Ureter (tissue), 1 donor: ENCODE results near the gene BCAR3. TPM values are rescaled to one million over a fixed set of nuclear protein-coding genes. Genes with fewer than 3 reads are reported as not detected.
A peak's percentile ranks its signal among the peaks of the same experiment; 100 is the strongest.
"Not testable (repeated sequence)": the region's sequence is repeated elsewhere in the genome, so short reads cannot be mapped to it uniquely, and the experiment has no call there.

Source experiments
- DNase-seq: peaks from one replicate; pipeline ENCODE4 v3.0.0-alpha.2; 2020; ENCODE audit warnings: low spot score
- total RNA-seq: library from RNA; stranded (reverse); gene quantifications from one replicate; pipeline ENCODE4 v1.2.4, GENCODE V29; 2023
- donor health status: DM: yes; HTN: yes; CAD: no.

The BCAR3 gene
- total RNA-seq, 1 donor from 2014 or later, result 26.7 TPM

DNA sequence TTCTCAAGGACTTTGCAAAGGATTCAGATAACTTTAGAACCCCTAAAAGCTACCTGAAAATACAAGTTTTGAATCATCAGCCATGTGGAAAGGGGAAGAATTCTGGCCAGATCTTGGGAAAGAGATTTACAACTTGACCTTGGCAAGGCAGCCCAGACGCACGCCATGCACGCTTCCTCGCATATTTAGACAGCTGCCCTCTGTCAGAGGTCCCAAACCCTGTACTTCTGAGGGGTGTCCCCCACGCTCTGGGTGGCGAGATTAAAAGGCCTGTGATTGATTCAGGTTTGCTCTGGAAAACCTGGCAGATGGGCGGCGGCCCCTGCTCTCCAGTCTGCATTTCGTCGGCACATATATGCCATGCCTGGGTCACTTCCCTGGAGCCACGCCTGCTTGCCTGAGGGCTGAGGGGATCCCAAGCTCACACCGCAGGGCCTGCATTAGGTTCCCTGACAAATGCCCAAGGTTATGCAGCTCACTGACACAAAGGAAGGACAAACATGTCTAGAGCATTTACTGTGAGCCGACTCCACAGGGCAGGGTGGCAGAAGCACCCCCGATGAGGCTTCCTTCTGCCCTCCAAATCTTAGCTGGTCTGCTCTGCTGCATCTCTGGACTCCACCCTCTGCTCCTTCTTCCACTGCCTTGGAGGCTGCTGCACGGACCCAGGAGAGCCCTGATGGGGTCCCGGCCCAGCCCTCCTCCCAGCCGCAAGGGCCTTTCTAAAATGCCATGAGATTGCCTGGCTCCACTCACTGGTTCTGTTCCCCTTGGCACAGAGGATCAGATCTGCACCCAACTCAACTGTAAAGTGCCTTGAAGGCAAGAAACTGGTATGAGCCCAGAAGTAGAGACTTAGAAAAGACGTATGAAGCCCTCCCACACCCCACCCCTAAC is 103.9 kb downstream of the BCAR3 start:
- DNase-seq, result no peak

DNA sequence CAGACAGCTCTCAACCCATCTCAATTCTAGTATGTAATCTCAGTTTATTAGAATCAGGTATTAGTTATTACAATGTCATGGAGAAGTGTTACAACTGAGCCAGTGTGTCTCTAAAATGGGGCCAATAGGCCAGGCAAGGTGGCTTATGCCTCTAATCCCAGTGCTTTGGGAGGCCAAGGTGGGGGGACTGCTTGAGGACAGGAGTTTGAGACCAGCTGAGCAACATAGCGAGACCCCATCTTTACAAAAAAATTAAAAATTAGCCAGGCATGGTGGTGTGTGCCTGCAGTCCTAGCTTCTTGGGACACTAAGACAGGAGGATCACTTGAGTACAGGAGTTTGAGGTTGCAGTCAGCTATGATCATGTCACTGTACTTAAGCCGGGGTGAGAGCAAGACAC is 104.9 kb downstream of the BCAR3 start:
- no peak for DNase-seq

DNA sequence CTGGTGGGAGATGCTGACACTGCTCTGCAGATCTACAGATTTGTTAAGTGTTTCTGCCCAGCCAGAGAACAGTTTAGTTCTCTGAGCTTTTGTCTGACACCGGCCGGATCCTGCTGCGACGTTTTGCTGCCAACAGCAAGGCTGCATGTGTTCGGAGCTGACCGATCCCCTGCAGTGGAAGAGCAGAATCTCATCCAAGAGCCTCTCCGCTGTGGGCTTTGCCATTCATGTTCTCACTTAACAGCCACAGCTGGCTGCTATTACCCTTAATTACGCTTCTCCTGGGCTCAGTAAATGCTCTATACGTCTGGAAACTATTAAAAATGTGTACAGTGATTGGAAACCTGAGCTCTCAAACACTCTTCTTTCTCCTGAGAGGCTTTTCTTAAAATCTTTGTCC is 105.3 kb downstream of the BCAR3 start:
- DNase-seq, result no peak

DNA sequence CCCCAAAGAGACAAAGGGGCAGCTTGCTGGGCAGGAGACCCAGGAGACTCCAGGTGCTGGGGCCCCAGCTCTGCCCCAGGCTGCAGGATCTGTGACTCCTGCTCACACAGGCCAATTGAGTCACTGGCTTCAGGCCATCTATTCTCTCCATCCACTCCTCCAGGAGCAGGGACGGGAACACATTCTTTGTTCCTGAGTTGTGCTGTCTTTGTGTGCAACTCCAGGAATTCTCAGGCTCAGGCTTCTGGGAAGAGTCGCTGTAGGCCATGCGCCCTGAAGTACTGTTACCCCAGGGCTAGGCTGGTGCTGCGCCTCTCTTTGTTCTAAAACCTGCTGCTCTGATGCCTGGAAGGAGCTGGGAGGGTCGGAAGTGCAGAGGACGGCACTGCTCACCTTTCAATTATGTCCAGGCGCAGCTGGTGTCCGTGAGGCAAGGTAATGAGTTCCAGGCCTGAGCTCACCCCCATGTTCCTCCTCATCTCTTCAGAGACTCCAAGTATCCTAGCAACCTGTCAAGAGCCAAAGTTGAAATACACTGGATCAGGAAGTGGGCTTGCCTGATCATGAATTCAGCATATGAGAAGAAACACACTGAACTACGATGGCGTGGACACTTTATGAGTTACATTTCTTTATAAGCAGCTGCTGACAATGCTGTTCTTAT is 105.9 kb downstream of the BCAR3 start:
- no peak for DNase-seq

DNA sequence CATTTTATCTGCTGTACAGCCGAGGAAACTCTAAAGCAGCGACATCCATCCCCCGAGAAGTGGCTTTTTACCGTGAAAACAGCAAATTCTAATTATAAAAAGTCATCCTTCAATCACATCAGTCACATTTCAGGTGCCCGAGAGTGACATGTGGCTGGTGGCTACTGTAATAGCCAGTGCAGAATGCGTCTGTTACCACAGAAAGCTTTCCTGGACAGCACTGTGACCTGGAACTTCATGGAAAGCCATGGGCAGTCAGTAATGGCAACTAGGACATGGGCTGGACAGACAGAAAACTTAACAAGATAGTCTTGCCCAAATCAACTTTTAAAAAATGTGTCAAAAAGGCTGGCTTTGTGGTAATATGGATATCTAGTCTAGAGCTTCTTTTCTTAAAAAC is 106.6 kb downstream of the BCAR3 start:
- DNase-seq, result no peak

DNA sequence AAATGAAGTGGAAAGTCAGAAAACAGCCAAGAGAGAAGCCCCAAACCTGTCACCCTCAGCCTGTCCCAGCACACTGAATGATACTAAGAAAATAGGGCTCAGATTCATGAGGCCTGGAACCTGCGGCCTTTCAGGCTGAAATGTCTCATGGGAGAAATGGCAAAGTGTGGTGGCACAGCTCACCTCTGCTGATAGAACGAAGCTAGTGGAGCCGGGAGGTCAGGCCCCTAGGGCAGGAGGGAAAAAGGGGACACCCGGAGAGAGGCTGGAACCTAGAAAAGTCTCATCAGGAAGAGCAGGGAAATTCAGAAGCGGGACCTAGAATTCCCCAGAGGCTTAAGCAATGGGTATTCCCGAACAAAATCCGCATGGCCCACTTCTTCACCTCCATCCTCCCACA is 107.1 kb downstream of the BCAR3 start:
- no peak for DNase-seq

DNA sequence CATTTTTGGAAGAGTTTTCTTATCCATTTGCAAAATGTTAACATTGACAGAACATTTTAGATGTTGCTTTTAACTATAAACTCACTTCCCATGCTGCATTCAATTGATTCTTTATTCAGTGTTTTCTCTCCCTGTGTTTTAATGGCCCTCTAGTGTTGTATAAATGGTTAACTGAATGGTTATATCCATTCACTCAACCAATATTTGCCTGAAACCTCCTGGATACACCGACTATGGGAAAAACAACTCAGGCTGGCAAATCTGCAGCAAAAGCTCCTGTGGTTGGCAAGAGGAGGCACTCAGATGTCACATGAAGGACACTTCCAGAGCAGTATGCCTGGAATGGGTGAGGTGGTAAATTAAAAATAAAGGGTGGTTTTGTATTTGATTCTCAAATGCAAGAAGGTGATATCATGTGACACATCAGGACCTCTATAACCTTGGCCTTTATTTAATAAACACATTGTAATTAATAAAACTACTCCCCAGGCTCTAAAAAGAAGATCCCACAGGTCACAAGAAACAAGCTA is 107.6 kb downstream of the BCAR3 start:
- no peak for DNase-seq

DNA sequence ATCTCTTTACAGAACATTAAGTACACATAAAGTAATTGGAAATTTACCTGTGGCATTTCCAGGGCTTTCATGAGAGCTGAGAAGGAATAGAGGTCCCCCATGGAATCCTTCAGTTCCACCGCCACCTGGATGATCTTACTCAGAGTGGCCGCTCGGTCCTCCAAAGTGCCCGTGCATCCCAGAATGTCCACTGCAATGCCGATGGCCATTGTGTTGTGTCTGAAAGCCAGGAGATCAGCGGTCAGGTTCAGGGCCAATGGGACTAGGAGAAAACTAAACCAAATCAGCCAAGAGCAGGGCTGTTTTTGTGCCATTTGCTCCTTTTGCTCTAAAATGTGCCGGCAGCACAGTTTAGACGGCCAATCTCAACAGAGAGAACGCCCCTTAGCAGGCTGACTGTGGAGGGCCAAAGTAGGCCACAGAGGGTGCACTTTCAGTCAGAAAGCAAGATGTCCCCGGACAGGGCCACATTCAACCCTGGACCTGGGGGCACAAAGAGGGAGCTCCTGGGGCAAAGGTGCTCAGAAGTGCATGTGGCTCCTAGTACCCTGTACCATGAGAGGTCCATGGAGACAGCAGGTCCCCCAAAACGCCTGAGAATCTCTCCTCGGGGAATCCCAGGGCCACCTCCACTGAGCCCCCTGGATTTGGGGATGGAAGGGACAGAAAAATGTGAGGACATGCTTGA is 109.9 kb downstream of the BCAR3 start:
- DNase-seq, result no peak

DNA sequence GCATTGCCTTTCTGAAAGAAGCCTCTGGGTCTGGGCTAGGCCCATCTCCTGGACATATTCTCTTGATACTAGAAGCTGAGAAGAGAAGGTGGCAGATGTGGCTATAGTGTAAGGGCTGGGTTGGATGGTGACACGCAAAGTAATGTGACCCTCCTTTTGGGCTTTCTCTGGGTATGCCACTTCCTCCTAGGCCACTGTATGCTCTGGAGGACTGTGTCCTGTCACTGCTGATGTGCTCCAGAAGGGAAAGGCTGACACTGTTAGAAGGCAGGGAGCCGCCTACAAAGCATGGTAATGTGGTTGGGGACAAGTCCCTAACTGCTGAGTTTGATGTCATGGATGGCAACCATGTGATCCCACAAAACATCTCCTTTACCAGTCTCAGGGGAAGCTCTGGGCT is 112.1 kb downstream of the BCAR3 start:
- no peak for DNase-seq

DNA sequence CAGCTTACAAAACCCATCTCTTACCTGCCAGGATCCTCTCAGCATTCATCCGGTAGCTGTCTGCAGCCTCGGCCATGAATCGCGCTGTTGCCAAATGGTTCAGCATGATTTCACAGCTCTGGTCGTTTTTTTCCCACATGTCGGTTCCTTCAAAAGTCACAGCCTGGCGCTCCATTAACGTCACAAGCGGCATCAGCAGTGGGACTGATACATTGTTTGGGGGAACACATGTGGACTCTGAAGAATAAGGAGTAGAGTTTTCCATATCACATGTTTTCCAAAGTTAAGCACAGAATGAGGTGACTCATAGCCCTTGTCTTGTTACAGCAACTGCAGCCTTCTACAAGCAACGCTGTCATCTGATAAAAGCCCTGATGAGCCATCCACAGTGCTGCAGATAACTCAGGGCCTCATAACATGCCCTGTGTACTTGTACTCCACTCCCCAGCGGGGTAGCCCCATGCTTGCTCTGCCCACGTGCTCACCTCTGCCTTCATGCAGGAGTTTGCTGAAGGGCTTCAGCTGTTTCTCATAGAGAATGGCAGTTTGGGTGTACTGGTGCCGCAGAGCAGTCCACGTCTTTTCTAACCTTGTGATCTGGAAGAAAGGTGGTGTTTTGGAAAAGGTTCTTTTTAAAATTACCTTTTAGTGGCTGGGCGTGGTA is 114.2 kb downstream of the BCAR3 start:
- DNase-seq, result peak; percentile 69

DNA sequence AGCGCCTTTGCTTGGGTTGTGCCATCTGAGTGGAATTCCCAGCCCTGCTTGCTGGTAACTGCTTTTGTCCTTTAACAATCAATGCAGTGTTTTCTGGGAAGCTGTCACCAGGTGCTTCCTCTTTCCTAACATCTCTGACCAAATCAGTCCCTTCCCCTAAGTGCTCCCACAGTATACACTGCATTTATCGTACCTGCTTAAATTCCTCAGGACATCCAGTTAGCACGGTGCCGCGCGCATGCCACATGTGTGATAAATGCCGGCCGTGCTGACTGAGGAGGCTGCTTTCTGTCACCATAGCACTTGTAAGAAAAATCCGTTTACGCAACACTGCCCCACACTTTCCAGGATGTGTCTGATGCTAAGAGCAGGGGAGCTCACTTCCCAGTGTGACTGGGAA is 115.4 kb downstream of the BCAR3 start:
- DNase-seq, result no peak

DNA sequence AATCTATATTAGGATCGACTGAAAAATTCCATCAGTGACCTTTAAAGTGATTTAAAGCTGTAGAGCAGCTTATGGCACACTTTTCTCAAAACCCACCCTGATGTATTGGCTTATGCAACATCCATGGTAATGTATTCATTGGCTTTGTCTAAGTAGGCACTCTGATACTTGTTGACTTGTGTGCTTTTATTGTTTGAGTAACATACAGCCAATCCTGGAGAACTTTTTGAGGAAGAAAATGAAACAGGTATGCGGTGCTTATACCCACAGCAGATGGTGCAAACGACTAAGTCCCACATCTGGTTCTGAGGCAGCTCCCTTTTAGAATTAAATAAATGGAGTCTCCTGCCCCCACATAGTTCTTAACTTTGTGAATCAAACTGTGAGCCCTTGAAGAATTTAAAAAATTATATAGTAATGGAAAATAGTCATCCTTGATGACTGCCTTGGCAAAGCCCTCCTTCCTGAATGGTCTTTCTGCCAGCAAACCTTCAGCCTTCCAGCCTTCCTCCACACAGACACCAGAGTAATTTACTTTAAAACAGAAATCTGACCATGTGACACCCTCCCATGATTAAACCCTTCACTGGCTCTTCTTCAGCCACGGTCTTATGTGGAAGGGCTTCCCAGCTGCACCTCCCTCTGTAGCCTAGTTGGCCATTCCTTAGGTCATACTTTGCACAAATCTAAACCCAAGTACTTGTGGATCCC is 116.0 kb downstream of the BCAR3 start:
- DNase-seq, result no peak

DNA sequence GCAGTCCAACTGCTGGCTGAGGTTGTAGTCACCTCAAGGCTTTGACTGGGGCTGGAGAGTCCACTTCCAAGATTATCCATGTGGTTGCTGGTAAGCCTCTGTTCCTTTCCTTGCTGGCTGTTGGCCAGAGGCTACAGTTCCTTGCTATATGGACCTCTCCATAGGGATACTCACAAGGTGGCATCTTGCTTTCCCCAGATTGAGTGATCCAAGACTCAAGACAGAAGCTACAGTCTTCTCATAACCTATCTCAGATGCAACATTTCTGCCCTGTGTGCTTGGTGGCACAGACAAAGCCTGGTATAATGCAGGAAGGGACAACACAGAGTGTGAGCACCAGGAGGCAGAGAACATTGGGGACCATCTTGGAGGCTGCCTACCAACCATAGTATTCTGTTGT is 121.9 kb downstream of the BCAR3 start:
- DNase-seq, result no peak

DNA sequence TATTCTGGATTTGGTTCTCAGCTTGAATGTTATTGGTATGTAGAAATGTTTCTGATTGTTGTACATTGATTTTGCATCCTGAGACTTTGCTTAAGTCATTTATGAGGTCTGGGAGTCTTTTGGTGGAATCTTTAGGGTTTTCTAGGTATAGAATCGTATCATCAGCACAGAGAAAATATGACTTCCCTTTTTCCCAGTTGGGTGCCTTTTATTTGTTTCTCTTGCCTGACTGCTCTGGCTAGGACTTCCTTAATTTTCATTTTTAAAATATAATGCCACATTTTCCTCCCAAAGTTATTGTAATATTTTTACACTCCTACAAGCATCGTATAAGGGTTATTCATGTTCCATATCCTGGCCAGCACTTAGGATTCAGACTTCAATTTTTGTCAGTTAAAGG is 122.6 kb downstream of the BCAR3 start:
- no peak for DNase-seq

DNA sequence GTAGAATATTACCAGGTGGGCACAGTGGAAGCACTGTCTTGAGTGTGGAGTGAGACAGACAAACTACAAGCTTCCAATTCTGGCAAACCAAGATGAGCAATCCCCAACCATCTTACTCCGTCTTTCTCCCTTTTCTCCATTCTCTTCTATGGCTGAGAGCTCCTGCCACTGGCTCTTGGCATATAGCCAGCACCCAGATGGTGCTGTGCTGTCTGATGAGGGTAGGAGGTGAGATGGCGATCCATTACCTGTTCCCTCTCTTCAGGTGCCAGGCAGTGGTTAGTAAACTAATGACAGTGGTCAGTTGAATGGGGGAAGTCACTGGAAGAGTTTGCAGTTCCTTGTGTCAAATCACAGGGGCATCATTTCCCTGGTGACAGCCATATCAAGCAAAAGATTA is 125.3 kb downstream of the BCAR3 start:
- no peak for DNase-seq

DNA sequence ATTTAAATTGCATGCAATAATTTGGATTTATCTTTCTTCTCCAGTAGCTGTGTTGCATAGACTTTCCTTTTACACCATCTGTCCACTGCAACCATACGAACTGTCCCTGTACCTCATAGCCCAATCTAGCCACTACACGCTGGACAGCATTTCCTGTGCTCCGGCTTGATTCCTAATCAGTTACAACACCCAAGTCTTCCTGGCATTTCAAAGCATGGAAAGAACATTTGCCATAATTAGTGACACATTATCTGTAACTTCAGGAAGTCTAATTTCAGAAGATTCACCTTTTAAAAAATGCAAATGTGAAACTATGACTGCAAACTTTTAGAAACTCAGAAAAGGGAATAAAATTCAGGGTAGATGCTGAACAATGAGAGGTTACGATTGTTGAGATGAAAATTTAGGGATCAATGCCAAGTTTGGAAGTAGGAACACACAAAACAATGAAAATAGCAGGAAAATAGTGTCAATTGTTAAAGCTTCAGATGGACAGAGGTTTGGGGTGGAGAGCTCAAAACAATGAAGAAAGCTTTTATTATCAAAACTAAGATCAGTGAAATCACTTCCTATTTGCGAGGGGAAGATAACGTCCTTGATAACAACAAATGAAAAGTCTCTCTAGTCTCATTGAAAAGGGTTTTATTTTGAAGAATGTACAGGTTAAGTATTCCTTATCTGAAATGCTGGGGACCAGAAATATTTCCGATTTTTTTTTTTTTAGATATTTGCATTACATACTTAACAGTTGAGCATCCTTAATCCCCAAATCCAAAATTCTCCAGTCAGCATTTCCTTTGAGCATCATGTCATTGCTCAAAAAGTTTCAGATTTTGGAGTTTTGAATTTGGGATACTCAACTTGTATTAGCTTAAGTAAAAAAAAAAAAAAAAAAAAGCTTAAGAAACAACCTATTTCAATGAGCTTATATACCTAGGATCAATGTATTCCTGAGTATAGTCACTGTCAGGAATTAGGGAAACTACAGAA is 126.5 kb downstream of the BCAR3 start:
- no peak for DNase-seq

DNA sequence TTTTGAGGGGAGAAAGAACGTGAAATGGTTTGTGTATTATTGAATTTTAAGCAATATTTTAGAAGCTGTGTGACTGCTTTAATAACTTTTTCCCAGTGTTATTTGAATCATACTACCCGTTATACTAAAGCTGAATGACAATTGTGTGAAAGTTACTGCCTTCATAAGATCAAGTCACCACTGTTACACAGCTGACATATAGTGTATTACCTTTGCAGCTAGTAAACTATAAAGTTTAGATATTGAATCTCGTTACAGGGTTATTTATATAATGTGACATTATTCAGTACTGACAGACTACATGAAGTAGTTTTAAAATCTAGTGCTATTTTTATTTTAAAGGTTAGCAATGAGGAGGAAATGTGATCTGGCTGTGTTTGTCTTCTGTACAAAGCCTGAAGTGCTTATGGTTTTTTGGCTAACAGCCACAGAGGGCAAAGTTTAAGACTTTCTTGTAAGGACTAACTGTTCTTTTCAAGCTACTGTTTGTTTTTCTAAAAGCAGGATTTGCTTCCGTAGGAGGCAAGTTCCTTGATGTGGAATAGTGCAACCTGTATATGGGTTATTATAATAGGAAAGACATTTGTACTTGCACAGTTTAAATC is 127.6 kb downstream of the BCAR3 start:
- DNase-seq, result not testable (repeated sequence)

DNA sequence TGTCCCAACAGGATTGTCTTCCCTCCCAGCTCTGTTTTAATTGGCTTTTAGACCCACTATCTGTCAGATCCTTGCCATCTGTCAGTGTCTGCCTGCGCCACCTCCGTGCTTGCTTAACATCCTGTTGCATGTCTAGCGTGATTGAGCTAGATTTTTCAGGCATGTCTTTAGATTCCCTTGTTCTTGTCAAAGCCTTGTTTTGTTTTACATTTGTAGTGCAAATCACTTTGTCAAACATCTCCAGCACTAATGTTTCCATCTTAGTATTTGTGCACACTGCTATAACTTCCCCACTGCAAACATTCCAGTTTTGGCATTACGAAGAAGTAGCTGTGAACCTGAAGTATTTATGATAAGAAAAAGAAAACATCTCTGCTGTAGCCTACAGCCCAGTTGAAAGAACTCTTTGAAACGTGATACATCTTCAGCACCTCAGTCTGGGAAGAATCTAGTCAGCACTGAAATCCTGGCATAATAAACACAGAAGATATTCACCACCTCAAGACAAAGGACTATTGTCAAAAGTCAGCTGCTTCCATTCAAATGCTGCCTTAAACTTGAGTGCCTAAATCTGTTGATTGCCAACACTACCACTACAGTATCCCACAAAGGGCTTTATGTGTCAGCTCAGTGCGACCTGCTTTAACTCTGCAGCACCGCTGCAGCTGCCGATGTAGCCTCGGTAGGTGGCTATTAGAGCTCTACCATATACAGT is 128.7 kb downstream of the BCAR3 start:
- DNase-seq, result no peak

DNA sequence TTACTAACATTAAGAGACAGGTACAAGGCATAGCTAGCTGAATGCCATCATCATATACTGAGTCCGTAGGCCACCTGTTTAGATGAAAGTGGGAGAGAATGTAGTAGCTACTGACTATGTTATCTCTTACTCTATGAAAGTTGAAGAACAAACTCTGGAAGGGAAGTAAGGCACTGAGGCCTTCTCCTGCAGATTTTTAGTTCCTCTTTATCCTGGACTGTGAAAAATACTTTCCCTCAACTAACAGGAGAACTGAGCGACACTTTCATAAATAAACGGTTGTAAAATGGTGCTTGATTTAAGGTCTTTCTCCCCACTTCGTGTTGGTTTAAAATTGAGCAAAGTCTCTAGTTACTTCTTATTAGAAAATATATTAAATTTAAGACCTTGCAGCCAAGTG is 131.8 kb downstream of the BCAR3 start:
- no peak for DNase-seq
